Astrocyte (in vitro differentiated cells and primary cell): ENCODE measurements around the gene TMEM141.

Experiments used
- EZH2 ChIP-seq: IDR thresholded peaks from 2 replicates; pipeline ENCODE4 v1.6.1; 2012; ENCODE audit warnings: mild to moderate bottlenecking, low read length, inconsistent platforms; ENCODE audit not compliant: insufficient read depth
- TF ChIP-seq, protein P1 (sequence below): IDR thresholded peaks from 2 replicates; pipeline ENCODE4 v1.5.1; 2011; ENCODE audit warnings: low read depth, mild to moderate bottlenecking, inconsistent platforms, low read length, moderate library complexity; ENCODE audit not compliant: insufficient read depth

DNA sequence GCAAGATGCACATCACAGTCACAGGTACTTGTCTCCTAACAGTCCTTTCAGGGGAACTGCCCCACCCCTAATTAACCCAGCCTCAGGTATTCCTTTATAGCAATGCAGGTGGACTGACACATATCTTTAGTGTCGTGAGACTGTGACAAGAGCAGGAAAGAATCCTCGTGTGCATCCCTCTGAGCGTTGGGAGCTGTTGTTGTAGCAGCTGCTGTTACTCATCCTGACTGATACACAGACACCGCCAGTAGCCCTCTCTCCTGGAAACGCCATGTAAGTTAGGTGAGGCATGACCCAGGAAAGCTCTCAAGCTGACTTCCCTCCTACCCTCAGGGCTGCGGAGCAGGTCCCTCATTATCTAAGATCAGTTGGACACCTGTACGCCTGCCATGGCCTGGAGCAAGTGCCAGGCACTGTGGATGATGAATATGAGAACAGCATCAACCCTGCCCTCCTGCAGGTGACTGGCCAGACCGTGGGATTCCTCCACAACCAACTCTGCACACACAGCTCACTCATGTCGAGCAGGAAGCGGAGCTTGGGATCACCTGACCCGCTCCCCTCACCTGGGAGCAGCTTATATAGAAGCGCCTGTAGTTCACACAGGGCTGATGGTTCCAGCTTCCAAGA lies 16.6 kb upstream of the TMEM141 start:
- TF ChIP-seq, protein P1, sequence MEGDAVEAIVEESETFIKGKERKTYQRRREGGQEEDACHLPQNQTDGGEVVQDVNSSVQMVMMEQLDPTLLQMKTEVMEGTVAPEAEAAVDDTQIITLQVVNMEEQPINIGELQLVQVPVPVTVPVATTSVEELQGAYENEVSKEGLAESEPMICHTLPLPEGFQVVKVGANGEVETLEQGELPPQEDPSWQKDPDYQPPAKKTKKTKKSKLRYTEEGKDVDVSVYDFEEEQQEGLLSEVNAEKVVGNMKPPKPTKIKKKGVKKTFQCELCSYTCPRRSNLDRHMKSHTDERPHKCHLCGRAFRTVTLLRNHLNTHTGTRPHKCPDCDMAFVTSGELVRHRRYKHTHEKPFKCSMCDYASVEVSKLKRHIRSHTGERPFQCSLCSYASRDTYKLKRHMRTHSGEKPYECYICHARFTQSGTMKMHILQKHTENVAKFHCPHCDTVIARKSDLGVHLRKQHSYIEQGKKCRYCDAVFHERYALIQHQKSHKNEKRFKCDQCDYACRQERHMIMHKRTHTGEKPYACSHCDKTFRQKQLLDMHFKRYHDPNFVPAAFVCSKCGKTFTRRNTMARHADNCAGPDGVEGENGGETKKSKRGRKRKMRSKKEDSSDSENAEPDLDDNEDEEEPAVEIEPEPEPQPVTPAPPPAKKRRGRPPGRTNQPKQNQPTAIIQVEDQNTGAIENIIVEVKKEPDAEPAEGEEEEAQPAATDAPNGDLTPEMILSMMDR, result no peak
- no peak for TF ChIP-seq EZH2
